ENCODE results near the gene ADRA2B.

Gene ADRA2B

DNA sequence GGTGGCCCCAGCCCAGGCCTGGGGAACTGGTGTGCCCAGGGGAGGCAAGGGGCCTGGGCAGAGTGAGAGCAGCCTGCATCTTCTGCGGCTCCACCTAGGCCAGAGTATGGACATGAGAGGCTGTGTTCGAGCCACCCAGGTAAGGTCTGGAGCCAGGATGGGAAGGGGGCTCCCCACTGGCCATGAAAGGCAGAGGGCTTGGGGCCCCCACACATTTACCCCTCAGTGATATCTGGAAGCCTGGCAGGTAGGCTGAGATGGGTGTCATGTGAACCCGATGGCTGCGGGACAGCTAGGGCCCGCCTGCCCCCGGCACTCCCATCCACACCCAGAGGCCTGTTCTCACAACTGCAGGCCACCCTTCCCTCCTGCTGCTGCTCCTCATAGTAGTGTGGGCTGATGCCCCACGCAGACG lies 13.2 kb downstream of the ADRA2B start:
- DNase-seq, result no peak

DNA sequence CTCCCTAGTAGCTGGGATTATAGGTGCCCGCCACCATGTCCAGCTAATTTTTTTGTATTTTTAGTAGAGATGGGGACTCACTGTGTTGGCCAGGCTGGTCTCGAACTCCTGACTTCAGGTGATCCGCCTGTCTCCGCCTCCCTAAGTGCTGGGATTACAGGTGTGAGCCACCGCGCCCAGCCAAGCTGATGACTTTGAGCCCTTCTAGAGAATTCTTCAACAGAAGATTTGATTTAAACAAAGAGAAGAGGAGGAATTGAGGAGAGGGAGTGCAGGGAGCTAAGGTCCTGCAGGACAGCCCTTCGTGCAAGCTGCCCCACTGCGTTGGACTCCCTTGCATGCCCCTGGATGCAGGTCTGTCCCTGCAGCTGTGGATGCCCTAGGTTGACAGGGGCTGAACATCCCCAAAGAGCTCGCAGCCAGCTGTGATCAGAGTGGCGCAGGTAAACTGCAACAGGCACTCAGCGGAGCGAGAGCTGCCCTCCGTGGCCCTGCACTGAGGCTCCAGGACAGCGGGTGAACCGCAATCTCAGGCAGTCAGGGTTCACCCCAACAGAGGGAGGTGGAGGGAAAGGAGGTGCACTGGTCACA lies 13.7 kb downstream of the ADRA2B start:
- DNase-seq, result no peak

DNA sequence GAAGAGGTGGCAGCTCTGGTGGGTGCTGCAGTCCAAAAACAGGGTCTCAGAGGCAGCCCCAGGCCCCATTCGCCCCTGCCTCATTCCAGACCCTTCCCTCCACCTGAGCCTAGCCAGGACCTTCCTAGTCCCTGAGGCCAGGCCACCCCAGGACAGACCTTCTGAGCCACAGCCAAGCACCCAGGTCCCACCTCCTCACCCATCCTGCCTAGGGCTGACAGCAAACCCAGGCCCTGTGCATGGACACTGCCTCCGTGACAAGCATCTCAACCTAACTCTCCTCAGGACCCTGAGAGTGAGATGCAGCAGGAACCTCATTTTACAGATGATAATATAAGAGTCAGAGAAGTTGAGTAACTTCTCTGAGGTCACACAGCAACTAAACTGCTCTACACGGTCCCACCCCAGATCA lies 15.5 kb downstream of the ADRA2B start:
- DNase-seq, result no peak

DNA sequence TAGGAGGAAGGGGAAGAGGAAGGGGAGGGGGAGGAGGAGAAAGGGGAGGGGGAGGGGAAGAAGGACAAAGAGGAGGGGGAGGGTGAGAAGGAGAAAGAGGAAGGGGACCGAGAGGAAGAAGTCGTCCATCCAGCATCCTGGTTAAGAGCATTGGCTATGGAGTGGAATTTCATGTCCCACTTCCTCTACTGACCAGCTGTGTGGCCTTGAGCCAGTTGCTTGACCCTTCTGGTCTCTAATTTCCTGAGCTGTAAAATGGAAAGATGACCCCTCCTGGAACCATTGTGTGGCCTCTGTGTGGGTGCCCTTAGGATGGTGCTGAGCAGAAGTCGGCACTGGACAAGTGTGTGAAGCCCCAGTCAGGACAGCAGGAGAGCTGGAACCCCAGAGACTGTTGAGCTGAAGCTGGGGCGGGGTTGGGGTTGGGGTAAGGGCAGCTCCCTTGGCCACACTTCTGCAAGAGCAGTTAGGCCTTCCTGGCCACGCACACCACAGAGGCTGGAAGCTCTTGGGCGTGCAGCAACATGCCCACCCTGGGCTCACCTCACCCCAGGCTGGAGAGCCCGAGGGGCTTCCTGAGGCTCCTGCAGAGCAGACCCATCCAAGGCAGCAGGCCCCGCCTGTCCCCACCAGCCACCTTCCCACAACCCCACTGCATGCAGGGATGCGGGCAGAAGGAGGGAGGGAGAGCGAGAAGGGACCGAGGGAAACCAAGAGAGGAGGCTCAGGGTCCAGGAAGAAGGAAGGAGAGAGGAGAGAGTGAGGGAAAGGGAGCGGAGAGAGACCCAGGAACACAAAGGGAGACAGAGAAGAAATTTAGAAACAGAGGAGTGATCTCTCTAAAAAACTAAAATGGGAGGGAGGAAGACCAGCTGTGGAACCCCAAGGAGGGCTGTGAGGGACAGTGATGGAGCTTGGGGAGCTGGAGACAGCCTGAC lies 16.2 kb downstream of the ADRA2B start:
- no peak for DNase-seq

DNA sequence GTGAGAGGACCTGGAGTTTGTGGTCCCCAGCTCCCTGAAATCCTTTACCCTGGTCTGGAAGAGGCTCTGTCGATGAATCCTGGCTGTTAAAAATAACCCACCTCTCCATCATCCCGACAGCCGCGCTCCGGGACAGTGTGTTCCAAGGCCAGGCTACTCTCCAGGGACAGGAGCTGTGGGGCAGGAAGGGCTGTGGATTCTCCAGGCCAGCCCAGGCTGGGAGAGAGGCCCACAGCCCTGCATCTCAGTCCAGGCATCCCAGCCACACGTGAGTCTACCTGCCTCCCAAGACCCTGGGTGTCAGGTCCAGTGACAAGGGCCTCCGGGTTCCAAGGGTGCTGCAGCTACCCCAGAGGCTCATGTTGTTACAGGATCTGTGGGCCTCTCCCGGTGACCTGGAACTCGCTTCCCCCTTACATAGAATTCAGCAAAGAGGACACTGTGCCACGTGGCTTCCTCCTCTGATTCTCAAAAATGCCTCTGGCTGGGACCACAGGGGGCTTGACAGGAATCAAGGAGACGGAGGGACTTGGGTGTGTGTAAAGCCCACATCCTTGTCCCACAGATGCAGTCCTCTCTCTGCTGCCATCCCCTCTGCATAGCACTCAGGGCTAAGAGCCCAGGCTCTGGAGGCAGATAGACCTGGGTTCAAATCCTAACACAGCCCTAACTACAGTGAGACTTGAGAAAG lies 17.3 kb downstream of the ADRA2B start:
- no peak for DNase-seq

DNA sequence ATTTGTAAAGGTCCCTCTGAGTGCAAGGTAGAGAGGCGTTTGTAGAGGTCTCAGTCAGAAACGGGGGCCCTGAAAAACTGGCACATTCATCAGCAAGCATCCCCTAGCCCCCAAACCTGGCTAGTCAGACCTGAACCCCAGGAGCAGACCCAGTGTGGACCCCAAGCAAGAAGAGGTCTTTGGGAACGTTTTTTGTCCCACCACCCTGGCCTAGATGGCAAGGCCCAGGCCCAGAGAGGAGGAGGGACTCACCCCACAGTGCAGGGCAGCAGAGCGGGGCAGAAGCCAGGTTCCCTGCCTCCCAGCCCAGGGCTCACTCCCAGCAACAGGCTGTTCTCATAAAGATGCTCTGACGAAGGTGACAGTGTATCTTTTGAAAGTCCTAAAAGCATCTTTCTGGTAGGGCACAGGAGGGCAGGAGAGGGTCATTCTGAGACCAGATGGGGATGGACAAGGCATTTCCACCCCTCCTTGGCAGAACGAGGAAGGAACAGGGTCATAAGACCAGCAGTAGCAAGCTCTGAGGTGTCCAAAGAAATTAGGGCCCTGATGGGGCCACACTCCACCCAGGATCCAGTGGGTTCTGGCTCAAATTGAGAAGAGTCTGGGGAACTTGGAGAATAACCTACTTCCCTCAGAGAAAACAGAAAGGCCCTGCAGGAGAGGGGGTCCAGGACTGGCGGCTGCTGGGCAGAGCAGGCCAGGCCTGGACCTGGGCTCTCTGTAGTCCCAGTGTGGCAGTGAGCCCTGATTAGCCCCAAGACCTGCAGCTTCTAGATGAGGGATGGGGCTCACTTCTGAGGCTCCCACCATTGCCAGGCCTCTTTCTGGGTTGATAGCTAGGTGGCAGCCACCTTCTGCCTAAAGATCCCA lies 18.2 kb downstream of the ADRA2B start:
- DNase-seq, result no peak

DNA sequence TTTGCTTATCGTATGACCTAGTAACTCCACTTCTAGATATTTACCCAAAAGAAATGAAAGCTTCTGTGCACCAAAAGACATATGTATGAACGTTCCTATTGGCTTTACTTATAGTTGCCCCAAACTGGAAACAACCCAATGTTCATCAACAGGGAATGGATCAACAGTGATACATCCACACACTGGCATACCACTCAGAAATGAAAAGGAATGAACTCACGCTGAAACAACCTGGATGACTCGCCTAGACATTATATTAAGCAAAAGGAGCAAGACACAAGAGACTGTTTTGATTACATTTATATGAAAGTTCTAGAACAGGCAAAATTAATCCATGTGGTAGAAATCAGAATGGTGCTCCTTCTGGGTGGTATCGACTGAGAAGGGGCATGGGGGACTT lies 18.9 kb downstream of the ADRA2B start:
- no peak for DNase-seq

DNA sequence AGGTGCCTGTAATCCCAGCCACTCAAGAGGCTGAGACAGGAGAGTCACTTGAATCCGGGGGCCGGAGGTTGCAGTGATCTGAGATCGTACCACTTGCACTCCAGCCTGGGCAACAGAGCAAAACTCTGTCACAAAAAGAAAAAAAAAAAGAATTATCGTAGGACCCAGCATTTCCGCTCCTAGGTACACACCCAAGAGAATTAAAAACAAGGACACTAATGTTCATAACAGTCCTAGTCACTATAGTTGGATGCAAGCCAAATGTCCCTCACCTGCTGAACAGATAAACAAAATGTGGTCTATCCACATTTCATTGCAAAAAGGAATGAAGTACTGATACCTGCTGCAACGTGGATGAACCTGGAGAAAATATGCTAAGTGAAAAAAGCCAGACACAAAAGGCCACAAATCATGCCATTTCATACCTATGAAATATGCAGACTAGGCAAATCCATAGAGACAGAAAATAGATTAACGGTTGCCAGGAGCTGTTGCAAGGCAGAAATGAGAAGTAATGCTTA lies 21.2 kb downstream of the ADRA2B start:
- peak; percentile 41 for DNase-seq

DNA sequence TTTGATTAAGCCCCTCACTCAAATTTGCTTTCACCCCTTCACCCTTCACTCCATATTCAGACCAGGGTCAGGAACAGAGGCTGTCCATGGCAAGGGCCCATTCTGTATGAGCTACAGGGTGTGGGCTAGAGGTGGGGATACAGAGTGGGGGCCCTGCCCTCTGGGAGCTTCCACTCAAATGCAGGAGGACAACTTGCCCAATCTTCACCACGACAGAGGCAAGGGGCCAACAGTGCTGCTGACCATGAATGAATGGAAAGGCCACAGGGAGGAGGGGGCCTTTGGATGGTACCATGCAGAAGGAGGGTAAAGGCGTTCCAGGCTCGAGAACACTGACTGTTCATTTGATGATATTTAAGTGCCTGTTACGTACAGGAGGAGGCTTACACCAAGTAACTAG lies 22.8 kb downstream of the ADRA2B start:
- DNase-seq, result no peak

DNA sequence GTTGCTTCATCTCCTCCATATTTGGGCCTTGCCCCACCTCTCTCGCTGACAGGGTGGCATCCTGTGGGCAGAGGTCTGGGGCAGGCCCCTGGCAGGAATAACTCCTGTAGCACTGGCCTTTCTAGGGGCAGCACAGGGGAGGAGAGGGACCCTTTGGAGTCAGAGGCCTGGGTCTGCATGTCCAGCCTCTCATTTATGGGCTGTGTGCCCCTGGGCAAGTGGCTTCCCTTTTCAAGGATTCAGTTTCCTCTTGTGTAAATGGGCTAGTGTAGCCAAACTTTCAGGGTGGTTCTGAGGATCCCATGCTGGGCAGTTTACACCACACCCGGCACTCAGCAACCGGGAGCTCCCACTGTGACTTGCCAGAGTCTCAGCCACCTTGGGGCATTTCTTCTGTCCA lies 23.4 kb downstream of the ADRA2B start:
- DNase-seq, result no peak

DNA sequence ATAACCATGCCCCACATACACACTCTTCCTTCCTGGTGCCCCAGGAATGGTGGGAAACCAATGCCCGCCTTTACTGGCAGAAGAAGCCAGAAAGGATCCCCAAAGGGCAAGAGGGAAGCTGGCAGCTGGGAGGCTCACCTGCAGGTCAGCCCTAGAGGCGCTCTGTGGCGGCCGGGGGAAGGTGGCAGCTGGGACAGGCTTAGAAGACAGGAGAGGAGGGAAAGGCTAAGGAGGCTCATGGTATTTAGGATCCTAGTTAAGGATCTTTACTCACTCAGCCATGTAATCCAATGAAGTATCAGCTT lies 23.8 kb downstream of the ADRA2B start:
- DNase-seq, result no peak

DNA sequence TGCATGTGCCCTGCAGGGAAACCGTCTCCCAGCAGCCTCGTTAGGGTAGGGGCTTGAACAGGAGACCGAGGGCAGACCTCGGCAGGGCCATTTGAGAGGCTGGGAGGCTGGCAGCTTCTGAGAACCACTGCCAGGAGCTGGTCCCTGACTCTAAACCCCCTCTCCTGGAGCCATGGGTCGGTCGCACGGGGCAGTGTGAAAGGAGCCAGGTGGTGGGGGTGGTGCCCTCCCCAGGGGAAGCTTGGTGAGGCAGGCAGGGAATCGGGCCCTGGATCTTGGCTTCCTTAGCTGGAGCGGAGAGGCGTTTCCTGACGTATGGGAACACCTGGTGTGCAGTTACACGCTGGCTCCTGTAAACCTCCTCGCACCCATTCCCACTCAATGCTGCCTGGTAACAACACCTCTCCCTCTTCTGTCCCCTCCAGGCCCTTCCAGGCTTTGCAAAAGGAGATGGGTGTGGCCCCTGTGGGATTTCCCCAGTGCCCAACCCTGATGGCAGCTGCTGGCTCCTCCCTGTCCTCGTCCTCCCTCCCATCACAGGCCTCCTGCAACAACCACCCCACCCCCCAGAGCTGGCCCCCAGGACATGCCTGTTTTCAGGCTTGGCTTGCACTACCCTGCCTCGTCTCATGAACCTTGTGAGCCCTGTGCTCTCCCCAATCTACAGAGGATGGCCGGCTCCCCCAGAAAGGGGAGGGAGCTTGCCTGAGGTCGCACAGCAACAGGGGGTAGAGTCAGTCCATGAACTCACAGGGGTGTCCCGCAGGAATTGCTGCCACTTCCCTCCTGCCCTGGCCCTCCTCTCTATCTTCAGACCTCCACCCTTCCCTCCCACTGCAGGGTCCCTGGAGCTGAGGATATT lies 24.4 kb downstream of the ADRA2B start:
- peak; percentile 76 for DNase-seq

DNA sequence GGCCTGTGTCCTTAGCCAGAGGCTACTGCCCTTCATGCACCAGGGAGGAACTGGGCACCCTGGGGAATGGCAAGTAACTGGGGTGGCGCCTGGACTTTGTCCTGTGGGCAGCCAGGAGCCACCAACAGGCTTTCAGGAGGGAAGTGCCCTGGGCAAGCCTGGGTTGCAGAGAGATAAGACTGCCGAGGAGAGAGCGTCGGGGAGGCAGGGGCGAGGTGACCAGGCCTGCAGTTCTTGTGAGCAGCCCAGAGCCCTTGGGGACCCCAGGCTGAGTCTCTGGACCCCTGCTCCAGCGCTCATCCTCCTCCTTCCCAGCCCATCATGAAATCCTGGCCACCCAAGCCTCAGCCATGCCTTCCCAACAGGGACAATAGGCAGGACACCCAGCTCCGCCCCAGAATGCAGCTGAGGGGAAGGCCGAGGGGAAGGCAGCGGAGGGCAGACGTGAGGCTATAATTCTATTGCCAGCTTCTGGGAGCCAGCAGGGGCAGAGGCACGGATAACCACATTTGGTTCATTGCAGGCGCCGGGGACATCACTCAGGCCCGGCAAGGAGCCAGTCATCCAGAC lies 25.1 kb downstream of the ADRA2B start:
- DNase-seq, result no peak

DNA sequence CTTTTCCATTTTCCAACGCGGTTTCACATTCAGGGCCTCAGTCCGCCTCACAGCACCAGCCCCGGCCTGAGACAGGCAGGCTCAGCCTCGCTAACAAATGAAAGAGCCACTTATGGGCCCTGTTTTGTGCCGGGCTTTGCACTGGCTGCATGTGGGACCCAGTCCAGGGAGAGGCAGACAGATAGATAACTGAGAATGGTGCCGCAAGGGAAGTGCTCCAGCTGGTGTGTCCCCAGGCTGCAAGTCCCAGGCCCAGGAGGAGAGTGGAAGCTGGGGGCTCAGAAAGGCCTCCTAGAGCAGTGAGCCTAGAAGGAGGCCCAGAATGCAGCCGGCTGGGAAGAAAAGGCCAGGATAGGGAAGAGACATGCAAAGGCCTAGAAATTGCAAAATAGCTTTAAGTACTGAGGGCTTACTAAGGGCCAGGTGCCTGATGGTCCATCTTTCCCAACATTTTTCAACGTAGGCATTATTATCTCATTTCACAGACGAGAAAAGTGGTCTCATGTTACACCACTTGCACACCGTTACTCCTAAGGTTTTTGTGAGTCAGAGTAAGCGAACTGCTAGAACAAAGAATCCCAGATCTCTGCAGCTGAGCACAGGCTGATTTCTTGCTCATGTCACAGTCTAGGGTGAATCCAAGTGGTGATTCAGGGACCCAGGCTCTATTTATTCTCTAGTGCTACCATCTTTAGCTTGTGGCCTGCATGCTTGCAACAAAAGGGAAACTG lies 26.0 kb downstream of the ADRA2B start:
- no peak for DNase-seq

DNA sequence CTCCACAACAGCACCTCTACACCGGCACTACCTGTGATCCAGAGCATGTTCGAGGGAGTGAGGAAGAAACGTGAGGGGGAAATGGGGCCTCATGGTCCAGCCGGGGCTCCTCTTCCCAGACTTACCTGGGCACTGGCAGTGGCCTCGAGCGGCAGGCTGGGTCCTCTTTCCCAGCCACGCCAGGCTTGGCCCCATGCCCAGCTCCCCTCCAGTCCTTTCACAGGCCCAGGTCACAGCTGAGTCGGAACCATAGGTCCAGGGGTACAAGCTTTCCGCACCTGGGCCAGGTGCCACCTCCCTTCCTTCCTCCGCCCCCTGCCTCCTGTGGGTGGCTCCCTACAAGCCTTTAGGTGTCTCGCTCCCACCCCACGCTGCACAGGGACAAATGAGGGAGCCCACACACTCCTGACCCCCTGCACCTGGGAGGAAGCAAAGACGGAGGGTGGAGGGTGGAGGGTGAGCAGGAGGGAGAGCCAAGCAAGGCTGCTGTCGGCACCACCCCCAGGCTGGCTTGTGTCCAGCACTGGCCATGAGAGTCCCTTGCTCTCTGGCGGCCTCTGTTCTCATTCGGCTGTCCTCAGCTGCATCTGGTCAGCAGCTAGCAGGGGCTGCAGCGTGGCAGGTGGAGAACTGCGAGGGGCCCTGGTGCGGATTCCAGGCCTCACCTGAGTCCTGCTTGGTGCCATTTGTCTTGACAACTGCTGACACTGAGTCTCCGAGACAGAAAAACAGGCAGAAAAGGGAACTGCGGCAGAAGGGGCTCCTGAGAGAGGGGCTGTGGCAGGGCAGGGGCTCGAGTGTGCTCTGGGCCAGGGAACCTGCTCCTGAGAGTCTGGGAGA lies 26.8 kb downstream of the ADRA2B start:
- DNase-seq, result no peak

DNA sequence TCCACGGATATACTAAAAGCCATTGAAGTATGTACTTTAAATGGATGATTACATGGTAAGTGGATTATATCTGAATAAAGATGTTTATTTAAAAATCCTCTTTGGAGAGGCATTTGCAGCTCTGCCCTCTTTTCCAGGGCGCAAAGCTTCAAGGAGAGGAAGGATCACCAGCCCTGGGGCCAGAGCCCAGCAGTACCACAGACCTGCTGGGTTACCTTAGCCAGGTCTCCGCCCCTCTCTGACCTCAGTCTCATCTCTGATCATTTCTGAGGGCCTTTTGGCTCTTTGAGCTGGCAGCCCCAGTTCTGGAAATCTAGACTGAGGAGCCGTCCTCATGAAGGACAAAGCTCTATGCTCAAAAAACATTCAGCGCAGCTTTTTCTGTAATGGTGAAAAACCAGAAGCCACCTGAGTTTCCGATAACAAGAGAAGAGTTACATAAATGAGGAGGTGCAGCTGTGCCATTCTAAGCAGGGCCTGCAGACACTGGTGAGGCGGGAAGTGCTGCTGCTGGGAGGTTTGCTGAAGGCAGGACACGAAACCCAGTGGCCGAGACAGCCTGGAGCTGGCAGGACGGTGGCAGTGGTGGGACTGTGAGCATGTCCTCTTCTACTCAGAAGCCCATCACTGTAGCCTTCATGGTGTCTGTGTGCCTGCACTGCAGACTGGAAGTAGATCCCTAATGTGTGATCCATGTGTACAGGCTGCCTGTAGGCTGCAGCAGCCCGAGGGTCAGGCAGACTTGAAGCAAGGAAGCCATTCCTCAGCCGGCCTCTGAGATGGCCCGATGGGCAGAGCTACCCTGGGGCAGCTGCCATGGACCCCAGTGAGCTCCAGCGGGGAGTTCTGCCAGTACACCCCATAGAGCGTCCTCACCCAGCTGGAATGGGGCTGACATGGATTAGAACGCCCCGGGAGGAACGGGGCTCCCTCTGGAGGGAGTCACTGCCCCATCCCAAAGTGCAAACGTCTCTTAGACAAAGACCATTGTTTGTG lies 27.7 kb downstream of the ADRA2B start:
- DNase-seq, result no peak

DNA sequence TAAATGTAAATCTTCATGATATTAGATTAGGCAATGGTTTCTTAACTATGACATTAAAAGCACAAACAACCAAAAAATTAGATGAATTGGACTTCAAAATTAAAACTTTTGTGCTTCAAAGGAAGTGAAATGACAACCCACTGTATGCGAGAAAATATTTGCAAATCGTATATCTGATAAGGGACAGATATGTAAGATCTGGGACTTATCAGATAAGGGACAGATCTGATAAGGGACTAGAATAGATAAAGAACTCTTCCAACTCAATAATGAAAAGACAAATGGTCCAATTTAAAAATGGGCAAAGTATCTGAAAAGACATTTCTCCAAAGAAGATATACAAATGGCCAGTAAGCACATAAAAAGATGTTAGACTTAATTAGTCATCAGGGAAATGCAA lies 29.2 kb downstream of the ADRA2B start:
- DNase-seq, result no peak

DNA sequence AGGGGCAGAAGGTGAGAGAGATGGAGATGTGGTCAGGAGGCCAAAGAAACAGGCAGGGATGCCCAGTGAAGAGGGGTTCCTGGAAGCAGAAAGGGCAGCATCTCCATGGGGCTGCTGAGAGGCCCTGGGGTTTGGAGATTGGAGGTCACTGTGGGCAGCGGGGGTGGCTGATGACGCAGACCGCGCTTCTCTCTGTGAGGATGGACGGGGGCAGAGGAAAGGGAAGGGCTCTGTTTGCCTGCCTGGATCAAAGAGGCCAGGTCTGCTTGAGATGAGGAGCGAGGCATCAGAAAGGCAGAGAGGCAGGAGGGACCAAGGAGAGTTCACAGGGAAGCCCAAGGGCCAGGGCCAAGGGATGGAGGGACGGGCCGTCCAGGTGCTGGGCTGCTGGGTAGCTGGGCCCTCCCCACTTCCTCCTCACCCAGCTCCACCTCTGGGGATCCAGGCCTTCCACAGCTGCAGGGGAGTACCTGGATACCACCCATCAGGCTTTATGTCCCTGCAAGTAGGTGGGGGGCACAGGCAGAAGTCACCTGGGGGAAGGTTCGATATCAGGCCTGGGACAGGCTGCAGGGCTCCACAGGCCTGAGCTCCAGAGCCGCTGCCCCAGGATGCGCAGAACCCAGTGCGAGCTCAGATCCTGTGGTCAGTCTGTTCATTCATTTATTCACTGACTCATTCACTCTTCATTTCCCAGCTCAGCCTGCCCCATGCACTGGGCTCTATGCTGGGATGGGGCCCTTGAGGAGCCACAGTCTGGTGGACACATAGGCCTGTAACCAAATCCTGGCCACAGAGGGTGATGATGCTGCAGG lies 30.6 kb downstream of the ADRA2B start:
- DNase-seq, result no peak

Data from NCI-H345 (cell line).